Lung (tissue), 16 donors: ENCODE results near the gene PHAF1. TPM values are rescaled to one million over a fixed set of nuclear protein-coding genes. Genes with fewer than 3 reads are reported as not detected.
A peak's percentile ranks its signal among the peaks of the same experiment; 100 is the strongest.

Experiments used
- ATAC-seq: fragments of 200-7000 bp; cut with Tn5 transposase; one replicate; pipeline ENCODE4 v1.9.1; 2020; ENCODE audit warnings: moderate number of reproducible peaks; ENCODE audit not compliant: insufficient read depth, low FRiP score
- DNase-seq, 3 donors: peaks; one replicate each; pipeline ENCODE4 v3.0.0-alpha.2; 2013 to 2017
- H3K27ac ChIP-seq, 2 donors: one replicate each; pipeline ENCODE4 v1.5.1; 2013; ENCODE audit warnings: mild to moderate bottlenecking in 2 of 2, moderate library complexity in 2 of 2, control low read depth in 1 of 2, inconsistent platforms in 1 of 2, low read depth in 1 of 2, low read length in 1 of 2
- H3K27me3 ChIP-seq, 3 donors: one replicate each; pipeline ENCODE4 v1.5.1; 2013; ENCODE audit warnings: low read length in 2 of 3; ENCODE audit not compliant: control insufficient read depth in 3 of 3, insufficient read depth in 3 of 3
- H3K36me3 ChIP-seq, 4 donors: one replicate each; pipeline ENCODE4 v1.5.1; 2013; ENCODE audit warnings: low read length in 4 of 4, mild to moderate bottlenecking in 1 of 4, moderate library complexity in 1 of 4; ENCODE audit not compliant: control insufficient read depth in 4 of 4, insufficient read depth in 4 of 4
- H3K4me1 ChIP-seq, 5 donors: one replicate each; pipeline ENCODE4 v1.5.1; 2013; ENCODE audit warnings: low read length in 5 of 5, mild to moderate bottlenecking in 2 of 5, moderate library complexity in 1 of 5; ENCODE audit not compliant: control insufficient read depth in 5 of 5, insufficient read depth in 5 of 5
- H3K4me3 ChIP-seq: one replicate; pipeline ENCODE4 v1.5.1; 2013; ENCODE audit warnings: mild to moderate bottlenecking, control low read depth, moderate library complexity
- H3K9ac ChIP-seq, 2 donors: one replicate each; pipeline ENCODE4 v1.5.1; 2013; ENCODE audit warnings: low read length in 2 of 2, control low read depth in 1 of 2; ENCODE audit not compliant: insufficient read depth in 1 of 2
- H3K9me3 ChIP-seq, 4 donors: one replicate each; pipeline ENCODE4 v1.5.1; 2013; ENCODE audit warnings: low read length in 3 of 4, mild to moderate bottlenecking in 1 of 4, moderate library complexity in 1 of 4; ENCODE audit not compliant: control insufficient read depth in 4 of 4, insufficient read depth in 3 of 4
- WGBS, 2 donors: extraction: QIAGEN DNeasy Blood & Tissue Kit; methylation state at CpG; one replicate each; pipeline ENCODE4 v1.1.7; 2013; 5-methylcytosine and 5-hydroxymethylcytosine counted together
- long read RNA-seq, 5 donors: transcript quantifications; one replicate each; lab custom pipeline, GENCODE V29; 2026
- polyA plus RNA-seq, 2 donors: library from polyadenylated mRNA; stranded (reverse); fragments of 200-250 nt; gene quantifications; one replicate each; pipeline ENCODE4 v1.2.1, GENCODE V29; 2013
- total RNA-seq, 2 donors: library from RNA; depleted of rRNA in 1 of 2; stranded (reverse); fragments of >200 nt in 1 of 2; gene quantifications; one replicate each; pipeline ENCODE4 v1.2.1, GENCODE V29; 2014 to 2021
- TF ChIP-seq, protein P1 (sequence below): IDR thresholded peaks from 2 replicates; pipeline ENCODE4 v1.5.1; 2012; ENCODE audit warnings: mild to moderate bottlenecking; ENCODE audit errors: control extremely low read depth, extremely low read depth
- donor health status: control.
- donor health status: control.
- donor health status: Bipolar disorder and iron deficiency.
- donor health status: healthy.
- donor health status: DM: yes; HTN: yes; CAD: no.

The PHAF1 gene
- 10 to 100 TPM; 14.6 to 36.1 TPM for total RNA-seq
- 10 to 100 TPM in 1 of 2 donors, 1 to 10 TPM in 1; 9.1 to 12.0 TPM for polyA plus RNA-seq
- long read RNA-seq, donor 1, transcript C16orf70-208 (17 exons, 1,353 nt), result major isoform, 6 of 7 reads
- long read RNA-seq, donor 1, partial matches to known transcripts, result 0 of 7 reads
- long read RNA-seq, donor 1, other reads (novel, unspliced or antisense), result 0 of 7 reads
- long read RNA-seq, donor 2, partial matches to known transcripts, result 16 of 16 reads
- long read RNA-seq, donor 2, other reads (novel, unspliced or antisense), result 0 of 16 reads
- long read RNA-seq, donor 3, partial matches to known transcripts, result 0 of 1 reads
- long read RNA-seq, donor 3, other reads (novel, unspliced or antisense), result 0 of 1 reads
- long read RNA-seq, donor 4, result 0 reads
- long read RNA-seq, donor 5, partial matches to known transcripts, result 8 of 12 reads
- long read RNA-seq, donor 5, other reads (novel, unspliced or antisense), result 0 of 12 reads

DNA sequence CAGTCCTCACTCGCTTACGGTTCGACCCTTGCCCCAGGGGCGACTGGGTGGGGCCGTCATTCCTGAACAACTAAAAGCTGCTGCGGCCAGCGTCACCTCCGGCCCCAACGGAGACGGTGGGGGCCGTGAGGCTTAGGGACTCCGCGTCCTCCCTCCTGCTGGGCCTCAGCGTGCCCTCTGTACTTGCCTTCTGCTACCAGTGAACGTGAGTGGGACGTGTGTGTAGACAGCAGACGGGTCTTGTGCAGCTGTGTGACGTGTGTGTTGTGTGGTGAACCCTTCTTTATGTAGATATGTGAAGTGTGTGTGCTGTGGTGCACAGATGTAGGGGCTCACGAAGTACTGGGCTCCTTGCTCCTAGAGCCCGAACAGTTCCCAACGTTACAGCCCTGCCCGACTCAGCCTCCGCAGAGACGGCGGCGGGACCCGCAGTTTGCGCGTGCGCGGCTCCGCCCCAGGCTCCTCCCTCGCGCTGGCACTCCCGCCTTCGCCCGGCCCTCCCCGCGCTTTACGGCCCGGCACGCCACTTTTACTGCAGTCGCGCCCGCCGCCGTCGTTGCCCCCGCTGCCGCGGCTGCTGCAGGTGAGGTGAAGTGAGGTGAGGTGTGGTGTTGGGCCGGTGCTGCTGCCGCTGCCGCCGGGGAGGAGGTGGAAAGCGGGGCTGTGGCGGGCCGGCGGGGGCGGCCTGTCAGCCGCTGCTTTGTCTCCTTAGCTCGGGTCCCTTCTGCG is at the start of gene PHAF1:
TSS of gene PHAF1 (plus strand) at position 535 of the 729 bp plus-strand sequence. CDS start 235 bp downstream, outside the sequence.
- peaks cover 0 to 19% (median 5%) of the 10 kb centered on the region in 5 donors for H3K4me1 ChIP-seq
- peak; percentile 93 to 96 (median 95) for DNase-seq

DNA sequence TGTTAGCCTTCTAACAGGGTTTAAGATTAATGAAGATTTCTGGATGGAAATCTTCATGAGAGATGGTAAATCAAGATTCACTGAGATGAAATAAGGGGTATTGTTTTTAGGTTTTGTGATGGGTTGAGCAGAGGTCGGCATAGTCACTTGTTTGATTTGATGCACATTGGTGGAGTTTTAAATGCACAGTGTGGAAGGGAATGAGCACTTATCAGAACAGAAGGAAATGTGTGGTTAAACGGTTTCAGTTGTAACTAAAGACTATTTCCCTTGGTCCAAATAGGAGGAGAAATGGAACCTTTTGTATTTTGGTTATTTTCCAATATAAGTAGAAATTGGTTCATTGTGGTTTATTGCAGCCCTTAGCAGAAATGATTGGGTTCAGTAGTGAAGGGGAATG is 46.7 kb upstream of the PHAF1 start:
- no peak overlapping the region for H3K4me3 ChIP-seq
- H3K9me3 ChIP-seq, result no peaks in the 10 kb centered on the region
- DNase-seq (no peak), ATAC-seq (no peak)
- WGBS, 2 donors, result 18 to 40% methylated on average over 2 of the region's 2 CpGs
- no peaks in the 10 kb centered on the region for H3K27me3 ChIP-seq
- no peak overlapping the region for H3K27ac ChIP-seq
- no peak overlapping the region for H3K9ac ChIP-seq
- H3K36me3 ChIP-seq, result peaks cover 3 to 16% (median 8%) of the 10 kb centered on the region in 4 donors
- TF ChIP-seq, protein P1, sequence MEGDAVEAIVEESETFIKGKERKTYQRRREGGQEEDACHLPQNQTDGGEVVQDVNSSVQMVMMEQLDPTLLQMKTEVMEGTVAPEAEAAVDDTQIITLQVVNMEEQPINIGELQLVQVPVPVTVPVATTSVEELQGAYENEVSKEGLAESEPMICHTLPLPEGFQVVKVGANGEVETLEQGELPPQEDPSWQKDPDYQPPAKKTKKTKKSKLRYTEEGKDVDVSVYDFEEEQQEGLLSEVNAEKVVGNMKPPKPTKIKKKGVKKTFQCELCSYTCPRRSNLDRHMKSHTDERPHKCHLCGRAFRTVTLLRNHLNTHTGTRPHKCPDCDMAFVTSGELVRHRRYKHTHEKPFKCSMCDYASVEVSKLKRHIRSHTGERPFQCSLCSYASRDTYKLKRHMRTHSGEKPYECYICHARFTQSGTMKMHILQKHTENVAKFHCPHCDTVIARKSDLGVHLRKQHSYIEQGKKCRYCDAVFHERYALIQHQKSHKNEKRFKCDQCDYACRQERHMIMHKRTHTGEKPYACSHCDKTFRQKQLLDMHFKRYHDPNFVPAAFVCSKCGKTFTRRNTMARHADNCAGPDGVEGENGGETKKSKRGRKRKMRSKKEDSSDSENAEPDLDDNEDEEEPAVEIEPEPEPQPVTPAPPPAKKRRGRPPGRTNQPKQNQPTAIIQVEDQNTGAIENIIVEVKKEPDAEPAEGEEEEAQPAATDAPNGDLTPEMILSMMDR, result no peak
- no peaks in the 10 kb centered on the region for H3K4me1 ChIP-seq

More for the DNA sequence above, at the start of gene PHAF1:
- WGBS, 2 donors, result 2 to 5% methylated on average over 53 to 63 of the region's 63 CpGs
- Histone ChIP-seq H3K9ac (peak within 1 kb of the TSS; percentile 80 to 91), H3K36me3 (peaks cover 0 to 2% (median 0%) of the 10 kb centered on the region in 4 donors), H3K4me3 (peak within 1 kb of the TSS; percentile 86), H3K27ac (peak within 1 kb of the TSS; percentile 69 to 91), H3K27me3 (no peaks in the 10 kb centered on the region), H3K9me3 (no peaks in the 10 kb centered on the region)
- TF ChIP-seq, protein P1, result no peak
- ATAC-seq, result peak; percentile 94

DNA sequence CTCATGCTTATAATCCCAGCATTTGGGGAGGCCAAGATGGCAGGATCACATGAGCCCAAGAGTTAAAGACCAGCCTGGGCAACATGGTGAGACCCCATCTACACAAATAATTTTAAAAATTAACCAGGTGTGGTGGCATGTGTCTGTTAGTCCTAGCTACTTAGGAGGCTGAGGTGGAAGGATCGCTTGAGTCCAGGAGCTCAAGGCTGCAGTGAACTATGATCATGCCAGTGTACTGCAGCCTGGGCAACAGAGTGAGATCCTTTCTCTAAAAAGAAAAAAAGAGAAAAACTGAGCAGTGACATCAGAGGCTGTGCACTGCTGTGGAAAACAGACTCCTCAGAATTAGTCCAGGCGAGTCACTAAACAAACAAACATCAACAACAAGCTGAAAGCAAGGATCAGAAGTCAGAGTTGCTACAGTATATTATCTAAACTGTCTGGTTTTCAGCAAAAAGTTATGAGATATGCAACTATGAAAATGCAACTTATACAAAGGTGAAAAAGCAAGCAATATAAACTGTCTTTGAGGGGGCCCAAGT is 41.5 kb upstream of the PHAF1 start:
- TF ChIP-seq, protein P1, result no peak
- Histone ChIP-seq H3K4me3 (no peak overlapping the region), H3K27ac (no peak overlapping the region), H3K4me1 (no peaks in the 10 kb centered on the region), H3K9me3 (no peaks in the 10 kb centered on the region), H3K9ac (no peak overlapping the region), H3K27me3 (no peaks in the 10 kb centered on the region), H3K36me3 (peaks cover 15 to 26% (median 19%) of the 10 kb centered on the region in 4 donors)
- ATAC-seq (no peak), DNase-seq (no peak)
- 96 to 99% methylated on average over 2 of the region's 2 CpGs for WGBS, 2 donors
